HEK293 (cell line): Measurements from ENCODE around the gene NUMB.

Experiments used
- CTCF ChIA-PET: fragments of 350-600 bp; formaldehyde crosslinking; extraction: SDS; loops from one replicate; lab custom pipeline; 2021; ENCODE audit warnings: antibody characterized with exemption; lab: Yijun Ruan, JAX
- POLR2A ChIA-PET: fragments of 300-600 bp; formaldehyde crosslinking; extraction: SDS; loops from one replicate; lab custom pipeline; 2020; ENCODE audit warnings: antibody characterized with exemption, inconsistent platforms; lab: Yijun Ruan, JAX
- H3K27ac ChIP-seq: fragments of 200-500 bp; sonication (Bioruptor generic); 2 replicates; pipeline ENCODE4 v1.5.1; 2014; ENCODE audit warnings: low read depth, low read length, control low read depth, inconsistent platforms; ENCODE audit errors: extremely low read depth
- H3K36me3 ChIP-seq, 2 experiments: fragments of 200-500 bp in 1 of 2; sonication (Bioruptor generic) in 1 of 2; 1 replicate in 1 of 2; 2 replicates in 1 of 2; pipeline ENCODE4 v1.5.1; 2014 to 2017; ENCODE audit warnings: inconsistent platforms in 2 of 2, low read length in 2 of 2; ENCODE audit not compliant: control insufficient read depth in 2 of 2, insufficient read depth in 1 of 2
- H3K4me1 ChIP-seq: fragments of 200-500 bp; sonication (Bioruptor generic); 2 replicates; pipeline ENCODE4 v1.5.1; 2014; ENCODE audit warnings: mild to moderate bottlenecking, low read length, inconsistent platforms; ENCODE audit not compliant: control insufficient read depth, insufficient read depth
- H3K4me3 ChIP-seq: 2 replicates; pipeline ENCODE4 v1.5.1; 2011; ENCODE audit warnings: low read depth, mild to moderate bottlenecking, control low read depth, low read length, moderate library complexity
- H3K9me3 ChIP-seq: fragments of 200-500 bp; sonication (Bioruptor generic); 2 replicates; pipeline ENCODE4 v1.5.1; 2014; ENCODE audit warnings: low read depth, low read length, inconsistent platforms; ENCODE audit not compliant: control insufficient read depth, insufficient read depth
- BCL6B ChIP-seq: fragments of 450-650 bp; formaldehyde crosslinking; IDR thresholded peaks from 2 replicates; pipeline ENCODE4 v1.5.1; 2017; ENCODE audit warnings: missing biosample characterization, missing genetic modification characterization
- GFI1B ChIP-seq: fragments of 450-650 bp; formaldehyde crosslinking; IDR thresholded peaks from 2 replicates; pipeline ENCODE4 v1.5.1; 2016; ENCODE audit warnings: missing biosample characterization, missing genetic modification characterization
- PRDM6 ChIP-seq: fragments of 450-650 bp; formaldehyde crosslinking; IDR thresholded peaks from 2 replicates; pipeline ENCODE4 v1.5.1; 2017; ENCODE audit warnings: missing biosample characterization, missing genetic modification characterization
- SETDB1 ChIP-seq: IDR thresholded peaks from one replicate; pipeline ENCODE4 v1.6.1; 2017; ENCODE audit warnings: mild to moderate bottlenecking, low read length, moderate library complexity, mixed read lengths; ENCODE audit not compliant: insufficient read length
- SP3 ChIP-seq: fragments of 450-650 bp; formaldehyde crosslinking; IDR thresholded peaks from 2 replicates; pipeline ENCODE4 v1.5.1; 2016; ENCODE audit warnings: missing biosample characterization, missing genetic modification characterization
- TCF7L2 ChIP-seq: IDR thresholded peaks from 2 replicates; pipeline ENCODE4 v1.6.1; 2011; ENCODE audit warnings: low read depth, mild to moderate bottlenecking, inconsistent platforms, low read length, moderate library complexity, borderline replicate concordance
- WT1 ChIP-seq: fragments of 450-650 bp; formaldehyde crosslinking; IDR thresholded peaks from 2 replicates; pipeline ENCODE4 v1.5.1; 2016; ENCODE audit warnings: missing biosample characterization, missing genetic modification characterization
- ZBTB48 ChIP-seq: fragments of 450-650 bp; formaldehyde crosslinking; IDR thresholded peaks from 2 replicates; pipeline ENCODE4 v1.5.1; 2016; ENCODE audit warnings: missing biosample characterization, missing genetic modification characterization
- ZFHX2 ChIP-seq: fragments of 450-650 bp; formaldehyde crosslinking; conservative IDR thresholded peaks from 2 replicates; pipeline ENCODE4 v1.5.1; 2016; ENCODE audit warnings: missing biosample characterization, missing genetic modification characterization
- ZFP69B ChIP-seq: fragments of 450-650 bp; formaldehyde crosslinking; IDR thresholded peaks from 2 replicates; pipeline ENCODE4 v1.5.1; 2016; ENCODE audit warnings: missing biosample characterization, missing genetic modification characterization
- ZNF175 ChIP-seq: fragments of 450-650 bp; formaldehyde crosslinking; IDR thresholded peaks from 2 replicates; pipeline ENCODE4 v1.5.1; 2016; ENCODE audit warnings: missing biosample characterization, missing genetic modification characterization
- ZNF19 ChIP-seq: fragments of 450-650 bp; formaldehyde crosslinking; IDR thresholded peaks from 2 replicates; pipeline ENCODE4; 2016; ENCODE audit warnings: missing biosample characterization, missing genetic modification characterization, low read depth
- ZNF214 ChIP-seq: fragments of 450-650 bp; formaldehyde crosslinking; IDR thresholded peaks from 2 replicates; pipeline ENCODE4 v1.5.1; 2017; ENCODE audit warnings: missing biosample characterization, mild to moderate bottlenecking, missing genetic modification characterization, borderline replicate concordance
- ZNF223 ChIP-seq: fragments of 450-650 bp; formaldehyde crosslinking; IDR thresholded peaks from 2 replicates; pipeline ENCODE4 v1.5.1; 2016; ENCODE audit warnings: missing biosample characterization, missing genetic modification characterization
- ZNF292 ChIP-seq: fragments of 450-650 bp; formaldehyde crosslinking; IDR thresholded peaks from 2 replicates; pipeline ENCODE4 v1.5.1; 2016; ENCODE audit warnings: low read depth, missing biosample characterization, missing genetic modification characterization, borderline replicate concordance
- ZNF362 ChIP-seq: fragments of 450-650 bp; formaldehyde crosslinking; IDR thresholded peaks from 2 replicates; pipeline ENCODE4 v1.5.1; 2016; ENCODE audit warnings: missing biosample characterization, missing genetic modification characterization
- ZNF366 ChIP-seq: fragments of 450-650 bp; formaldehyde crosslinking; conservative IDR thresholded peaks from 2 replicates; pipeline ENCODE4 v1.5.1; 2016; ENCODE audit warnings: missing biosample characterization, missing genetic modification characterization
- ZNF391 ChIP-seq: fragments of 450-650 bp; formaldehyde crosslinking; IDR thresholded peaks from 2 replicates; pipeline ENCODE4 v1.5.1; 2016; ENCODE audit warnings: low read depth, missing biosample characterization, missing genetic modification characterization, borderline replicate concordance
- ZNF394 ChIP-seq: fragments of 450-650 bp; formaldehyde crosslinking; IDR thresholded peaks from 2 replicates; pipeline ENCODE4 v1.5.1; 2016; ENCODE audit warnings: missing biosample characterization, missing genetic modification characterization, mild to moderate bottlenecking, moderate library complexity, borderline replicate concordance
- ZNF548 ChIP-seq: fragments of 450-650 bp; formaldehyde crosslinking; IDR thresholded peaks from 2 replicates; pipeline ENCODE4 v1.5.1; 2016; ENCODE audit warnings: missing biosample characterization, missing genetic modification characterization
- ZNF560 ChIP-seq: fragments of 450-650 bp; formaldehyde crosslinking; IDR thresholded peaks from 2 replicates; pipeline ENCODE4 v1.5.1; 2017; ENCODE audit warnings: missing biosample characterization, missing genetic modification characterization, borderline replicate concordance
- ZNF571 ChIP-seq: fragments of 450-650 bp; formaldehyde crosslinking; IDR thresholded peaks from 2 replicates; pipeline ENCODE4 v1.5.0; 2017; ENCODE audit warnings: missing biosample characterization, missing genetic modification characterization
- ZNF600 ChIP-seq: fragments of 450-650 bp; formaldehyde crosslinking; IDR thresholded peaks from 2 replicates; pipeline ENCODE4 v1.5.1; 2016; ENCODE audit warnings: missing biosample characterization, missing genetic modification characterization
- ZNF768 ChIP-seq: fragments of 450-650 bp; formaldehyde crosslinking; IDR thresholded peaks from 2 replicates; pipeline ENCODE4 v1.5.1; 2018; ENCODE audit warnings: missing biosample characterization, mild to moderate bottlenecking, missing genetic modification characterization

Gene NUMB

GRCh38 chr14:73265721-73266046 lies 192.7 kb downstream of the NUMB start (continued):
- TF ChIP-seq ZBTB48 (tag by site-specific recombination): no peak
- TF ChIP-seq ZFP69B: no peak
- TF ChIP-seq ZNF560: no peak
- TF ChIP-seq GFI1B (tag by site-specific recombination): no peak
- no peak for TF ChIP-seq ZNF366 (tag by site-specific recombination)
- TF ChIP-seq ZNF175 (tag by site-specific recombination): no peak
- TF ChIP-seq SP3 (tag by site-specific recombination): no peak
- no peak for TF ChIP-seq ZNF548 (tag by site-specific recombination)

GRCh38 chr14:73264885-73265720 lies 193.2 kb downstream of the NUMB start:
- ChIA-PET CTCF (interaction anchor here (1.5 kb wide), 1 partner anchor 33 kb away, joined by 4 read pairs; no protein-coding TSS in a partner anchor), POLR2A (interaction anchor here (0.9 kb wide), 1 partner anchor 59 kb away, joined by 3 read pairs; no protein-coding TSS in a partner anchor)
- TF ChIP-seq WT1 (tag by site-specific recombination): no peak
- TF ChIP-seq ZNF391 (tag by site-specific recombination): no peak
- TF ChIP-seq PRDM6: no peak
- TF ChIP-seq ZNF768 (tag by site-specific recombination): no peak
- TF ChIP-seq ZNF214 (tag by site-specific recombination): no peak
- no peak for TF ChIP-seq ZNF394 (tag by site-specific recombination)
- no peak for TF ChIP-seq ZNF571
- no peak for TF ChIP-seq TCF7L2
- no peak for TF ChIP-seq ZNF362 (tag by site-specific recombination)
- no peak for TF ChIP-seq ZNF292
- TF ChIP-seq ZNF600 (tag by site-specific recombination): no peak
- no peak for TF ChIP-seq ZNF19
- TF ChIP-seq ZNF223 (tag by site-specific recombination): no peak
- no peak for TF ChIP-seq SETDB1
- no peak for TF ChIP-seq ZNF560
- TF ChIP-seq ZFHX2 (tag by site-specific recombination): no peak
- TF ChIP-seq BCL6B (tag by site-specific recombination): no peak
- Histone ChIP-seq H3K4me1 (no peaks in the 10 kb centered on the region), H3K4me3 (no peak overlapping the region), H3K36me3 (no peaks in the 10 kb centered on the region; a peak in 1 of 3 replicates), H3K27ac (no peak overlapping the region), H3K9me3 (no peaks in the 10 kb centered on the region)
